IMR-90 (cell line): ENCODE measurements around the gene MAST3. TPM values are rescaled to one million over a fixed set of nuclear protein-coding genes. Genes with fewer than 3 reads are reported as not detected.

Experiments used
- ATAC-seq: fragments of 200-7000 bp; cut with Tn5 transposase; 2 replicates; pipeline ENCODE4 v1.9.1; 2020; ENCODE audit warnings: low read depth, mild to moderate bottlenecking, moderate library complexity
- BruUV-seq: library from RNA; stranded (reverse); fragments of 400-500 nt; replicated peaks from 2 replicates; lab custom pipeline; 2021; lab: Mats Ljungman, UMichigan
- CTCF ChIA-PET: fragments of 300-600 bp; formaldehyde crosslinking; extraction: SDS; loops from one replicate; lab custom pipeline; 2021; ENCODE audit warnings: antibody characterized with exemption; lab: Yijun Ruan, JAX
- POLR2A ChIA-PET: fragments of 300-600 bp; sonication (Branson Sonifier 250); formaldehyde crosslinking; loops from one replicate; lab custom pipeline; 2022; ENCODE audit warnings: antibody characterized with exemption; ENCODE audit not compliant: unreplicated experiment; lab: Charles Lee
- DNase-seq: peaks from one replicate; pipeline ENCODE4 v3.0.0; 2013
- H2AFZ ChIP-seq: replicated peaks from 2 replicates; pipeline ENCODE3; 2013; ENCODE audit warnings: low read length, mild to moderate bottlenecking; ENCODE audit not compliant: poor library complexity
- H2AK5ac ChIP-seq: 2 replicates; pipeline ENCODE4 v1.6.1; 2013; ENCODE audit warnings: low read depth, low read length, inconsistent platforms
- H2AK9ac ChIP-seq: replicated peaks from 2 replicates; pipeline ENCODE3; 2013; ENCODE audit warnings: mild to moderate bottlenecking, low read depth, low read length, moderate library complexity; ENCODE audit not compliant: poor library complexity
- H2BK120ac ChIP-seq: 2 replicates; pipeline ENCODE4 v1.6.1; 2013; ENCODE audit warnings: low read depth, low read length, inconsistent platforms
- H2BK15ac ChIP-seq: 3 replicates; pipeline ENCODE4 v1.6.1; 2013; ENCODE audit warnings: low read depth, low read length, inconsistent platforms
- H2BK20ac ChIP-seq: 2 replicates; pipeline ENCODE4 v1.6.1; 2013; ENCODE audit warnings: low read depth, mild to moderate bottlenecking, inconsistent platforms, low read length, moderate library complexity
- H2BK5ac ChIP-seq: 2 replicates; pipeline ENCODE4 v1.6.1; 2013; ENCODE audit warnings: mild to moderate bottlenecking, low read depth, low read length, inconsistent platforms; ENCODE audit not compliant: poor library complexity, severe bottlenecking
- H3K14ac ChIP-seq: replicated peaks from 2 replicates; pipeline ENCODE4 v1.6.1; 2013; ENCODE audit warnings: low read depth, low read length, inconsistent platforms
- H3K18ac ChIP-seq: 2 replicates; pipeline ENCODE4 v1.6.1; 2013; ENCODE audit warnings: low read depth, low read length, control low read depth
- H3K23ac ChIP-seq: 2 replicates; pipeline ENCODE4 v1.6.1; 2013; ENCODE audit warnings: low read depth, low read length, inconsistent platforms
- H3K27ac ChIP-seq: 2 replicates; pipeline ENCODE4 v1.5.1; 2013; ENCODE audit warnings: mild to moderate bottlenecking, control low read depth, low read length; ENCODE audit not compliant: insufficient read depth
- H3K27me3 ChIP-seq: 2 replicates; pipeline ENCODE4 v1.6.1; 2013; ENCODE audit warnings: low read length; ENCODE audit not compliant: control insufficient read depth, insufficient read depth
- H3K36me3 ChIP-seq: 2 replicates; pipeline ENCODE4 v1.6.1; 2013; ENCODE audit warnings: low read length, mixed read lengths; ENCODE audit not compliant: control insufficient read depth, insufficient read depth
- H3K4ac ChIP-seq: 2 replicates; pipeline ENCODE4 v1.6.1; 2013; ENCODE audit warnings: low read depth, low read length, inconsistent platforms
- H3K4me1 ChIP-seq: 2 replicates; pipeline ENCODE4 v1.6.1; 2013; ENCODE audit warnings: low read length, mixed read lengths; ENCODE audit not compliant: control insufficient read depth, insufficient read depth
- H3K4me2 ChIP-seq: 2 replicates; pipeline ENCODE4 v1.6.1; 2013; ENCODE audit warnings: low read depth, mild to moderate bottlenecking, control low read depth, low read length, moderate library complexity
- H3K4me3 ChIP-seq: 2 replicates; pipeline ENCODE4 v1.5.1; 2013; ENCODE audit warnings: low read depth, mild to moderate bottlenecking, control low read depth, low read length, moderate library complexity; ENCODE audit not compliant: insufficient read depth
- H3K56ac ChIP-seq: 2 replicates; pipeline ENCODE4 v1.6.1; 2013; ENCODE audit warnings: low read length, inconsistent platforms; ENCODE audit not compliant: insufficient read depth; ENCODE audit errors: extremely low read depth
- H3K79me1 ChIP-seq, 2 experiments: 2 replicates each; pipeline ENCODE4 v1.6.1; 2013; ENCODE audit warnings: low read length in 2 of 2, inconsistent platforms in 1 of 2, low read depth in 1 of 2
- H3K9ac ChIP-seq: 2 replicates; pipeline ENCODE4 v1.6.1; 2013; ENCODE audit warnings: low read depth, low read length, control low read depth
- H3K9me1 ChIP-seq: 2 replicates; pipeline ENCODE4 v1.6.1; 2013; ENCODE audit warnings: low read length, inconsistent platforms; ENCODE audit not compliant: insufficient read depth
- H3K9me3 ChIP-seq: 2 replicates; pipeline ENCODE4 v1.6.1; 2013; ENCODE audit warnings: low read length; ENCODE audit not compliant: control insufficient read depth, insufficient read depth
- H4K20me1 ChIP-seq: 2 replicates; pipeline ENCODE4 v1.6.1; 2013; ENCODE audit warnings: low read length, inconsistent platforms; ENCODE audit not compliant: insufficient read depth
- H4K5ac ChIP-seq: 2 replicates; pipeline ENCODE4 v1.6.1; 2013; ENCODE audit warnings: mild to moderate bottlenecking, low read depth, low read length, control low read depth
- H4K8ac ChIP-seq, 2 experiments: 2 replicates each; pipeline ENCODE4 v1.6.1; 2013; ENCODE audit warnings: low read depth in 2 of 2, low read length in 2 of 2, control low read depth in 1 of 2, inconsistent platforms in 1 of 2
- H4K91ac ChIP-seq: 2 replicates; pipeline ENCODE4 v1.6.1; 2013; ENCODE audit warnings: low read depth, low read length, inconsistent platforms; ENCODE audit not compliant: insufficient read depth
- MAFK ChIP-seq: IDR thresholded peaks from 2 replicates; pipeline ENCODE4 v1.6.1; 2012; ENCODE audit warnings: low read depth, low read length, improper control_type of control experiment
- SMC3 ChIP-seq: fragments of 150-350 bp; IDR thresholded peaks from 2 replicates; pipeline ENCODE4 v1.6.1; 2016; ENCODE audit warnings: low read depth, mild to moderate bottlenecking, antibody characterized with exemption, low read length, moderate library complexity
- WGBS, 2 experiments: methylation state at CpG; one replicate each; pipeline versions ENCODE4 v1.1.5 to v1.1.7; 2013; ENCODE audit warnings: missing lambda C conversion rate in 2 of 2; ENCODE audit not compliant: insufficient read length in 1 of 2; ENCODE audit errors: extremely low coverage in 2 of 2; 5-methylcytosine and 5-hydroxymethylcytosine counted together
- dilution Hi-C: fragments of 300-500 bp; cut with HindIII; formaldehyde crosslinking; loops from one replicate; pipeline ENCODE4 v1.14.3; 2018; ENCODE audit warnings: low sequenced_read_pairs; ENCODE audit not compliant: unreplicated experiment
- in situ Hi-C: fragments of 300-500 bp; cut with MboI; formaldehyde crosslinking; loops from 3 replicates; pipeline ENCODE4 v1.14.3; 2019; ENCODE audit warnings: low sequenced_read_pairs, inconsistent platforms, mixed read lengths
- intact Hi-C: fragments of 100-400 bp; cut with micrococcal nuclease; formaldehyde crosslinking; loops from 2 replicates; pipeline ENCODE4 v1.10.0; 2022
- polyA plus RNA-seq, 3 experiments: library from polyadenylated mRNA; depleted of rRNA; stranded (reverse); fragments of >200 nt; gene quantifications; 2 replicates each; pipeline ENCODE4 v1.2.3, GENCODE V29; 2012; ENCODE audit warnings: low replicate concordance in 1 of 3
- total RNA-seq: library from RNA; depleted of rRNA; stranded (reverse); fragments of >200 nt; gene quantifications from 2 replicates; pipeline ENCODE4 v1.2.3, GENCODE V29; 2012
- TF ChIP-seq, protein P1 (sequence below): fragments of 150-350 bp; IDR thresholded peaks from 2 replicates; pipeline ENCODE4 v1.6.1; 2017; ENCODE audit warnings: mild to moderate bottlenecking, antibody characterized with exemption, low read length, low read depth

The MAST3 gene
- total and polyA plus RNA-seq, 2 of the 4 experiments (the other 2 are of a cell fraction), result 1.3 to 4.3 TPM

DNA sequence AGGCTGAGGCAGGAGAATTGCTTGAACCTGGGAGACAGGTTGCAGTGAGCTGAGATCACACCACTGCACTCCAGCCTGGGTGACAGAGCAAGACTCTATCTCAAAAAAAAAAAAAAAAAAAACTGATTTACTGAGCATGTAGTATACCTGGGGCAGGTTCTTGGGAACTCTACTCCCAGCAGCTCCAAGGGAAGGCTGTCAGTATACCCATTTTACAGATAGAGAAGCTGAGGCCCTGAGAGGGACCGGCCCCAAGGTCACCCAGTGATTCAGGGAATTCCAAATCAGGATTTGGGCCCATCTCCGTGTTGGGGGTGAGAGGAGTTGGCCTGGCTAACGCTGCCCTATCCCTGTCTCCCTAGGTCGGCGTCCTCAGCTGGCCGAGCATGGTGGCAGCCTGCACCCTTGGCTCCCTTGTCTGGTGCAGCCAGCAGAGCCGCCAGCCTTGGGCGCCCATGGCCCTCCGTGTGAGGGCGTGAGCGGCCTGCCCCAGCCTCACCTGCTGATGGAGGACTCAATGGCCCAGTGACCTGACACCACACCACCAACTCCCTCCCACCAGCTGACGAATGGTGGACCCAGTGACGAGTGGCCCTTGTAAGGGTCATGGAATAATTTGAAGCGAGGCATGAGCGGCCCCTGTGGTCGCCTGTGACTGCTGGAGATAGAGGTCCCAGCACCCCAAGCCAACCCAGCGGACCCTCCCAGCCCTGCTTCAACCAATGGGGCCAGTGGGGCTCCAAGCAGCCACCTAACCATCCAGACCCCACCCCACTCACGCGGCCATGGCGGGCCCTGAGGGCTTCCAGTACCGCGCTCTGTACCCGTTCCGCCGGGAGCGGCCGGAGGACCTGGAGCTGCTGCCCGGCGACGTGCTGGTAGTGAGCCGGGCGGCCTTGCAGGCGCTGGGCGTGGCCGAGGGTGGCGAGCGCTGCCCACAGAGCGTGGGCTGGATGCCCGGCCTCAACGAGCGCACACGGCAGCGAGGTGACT, 57.8 kb downstream of the MAST3 start:
- DNase-seq, result no peak
- peaks cover 29% of the 10 kb centered on the region for H4K20me1 ChIP-seq
- H3K23ac ChIP-seq, result no peak overlapping the region
- no peak overlapping the region for H2BK5ac ChIP-seq
- H3K27me3 ChIP-seq, result no peaks in the 10 kb centered on the region
- no peak overlapping the region for H3K27ac ChIP-seq
- TF ChIP-seq, protein P1, sequence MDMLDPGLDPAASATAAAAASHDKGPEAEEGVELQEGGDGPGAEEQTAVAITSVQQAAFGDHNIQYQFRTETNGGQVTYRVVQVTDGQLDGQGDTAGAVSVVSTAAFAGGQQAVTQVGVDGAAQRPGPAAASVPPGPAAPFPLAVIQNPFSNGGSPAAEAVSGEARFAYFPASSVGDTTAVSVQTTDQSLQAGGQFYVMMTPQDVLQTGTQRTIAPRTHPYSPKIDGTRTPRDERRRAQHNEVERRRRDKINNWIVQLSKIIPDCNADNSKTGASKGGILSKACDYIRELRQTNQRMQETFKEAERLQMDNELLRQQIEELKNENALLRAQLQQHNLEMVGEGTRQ, result no peak
- no peak for TF ChIP-seq SMC3
- no peak for TF ChIP-seq MAFK
- no peak overlapping the region for H3K56ac ChIP-seq
- peaks cover 17% of the 10 kb centered on the region for H3K9me1 ChIP-seq
- no peak overlapping the region for H3K18ac ChIP-seq
- H3K9ac ChIP-seq, result no peak overlapping the region
- peaks cover 19% of the 10 kb centered on the region for H3K4me1 ChIP-seq
- intact Hi-C loops, result loop anchor here (10.0 kb wide), 1 partner anchor 151 kb away; the partner anchor contains the start of gene ARRDC2
- no peak overlapping the region for H2BK120ac ChIP-seq
- in situ Hi-C loops, result no loop called here
- no peaks in the 10 kb centered on the region for H3K9me3 ChIP-seq
- H4K8ac ChIP-seq, result no peak overlapping the region
- H4K5ac ChIP-seq, result no peak overlapping the region
- H3K79me1 ChIP-seq, result peaks cover 15 to 49% of the 10 kb centered on the region in 2 experiments; a peak in 3 of 4 replicates
- peaks cover 11% of the 10 kb centered on the region; the same call in 1 of the 2 replicates for H3K36me3 ChIP-seq
- no peak for ATAC-seq
- no peak overlapping the region for H3K4me2 ChIP-seq
- H2BK20ac ChIP-seq, result no peak overlapping the region
- POLR2A ChIA-PET, result no interaction called here
- dilution Hi-C loops, result no loop called here
- H2BK15ac ChIP-seq, result no peak overlapping the region
- 97% methylated on average over 26 of the region's 43 CpGs; no CpG with 5 or more reads in 1 of the 2 experiments for WGBS, 2 experiments
- no peak overlapping the region for H2AK5ac ChIP-seq
- no peak overlapping the region for H3K4me3 ChIP-seq
- no peak overlapping the region for H3K14ac ChIP-seq
- no peak overlapping the region for H2AK9ac ChIP-seq
- CTCF ChIA-PET, result interaction anchor here (0.6 kb wide), 1 partner anchor 254 kb away, joined by 3 read pairs; no protein-coding TSS in a partner anchor
- no TSS peak for BruUV-seq
- no peak overlapping the region for H3K4ac ChIP-seq
- no peak overlapping the region for H4K91ac ChIP-seq
- H2AFZ ChIP-seq, result no peak overlapping the region
